ENCODE measurements around the gene FNDC5.

Gene FNDC5

GRCh38 chr1:32863881-32864245, 6.8 kb downstream of the FNDC5 start:
- DNase-seq = no peak

- no peak for DNase-seq
Measured at GRCh38 chr1:32863218-32863880, 7.4 kb downstream of the FNDC5 start.

GRCh38 chr1:32861904-32862695, 8.6 kb downstream of the FNDC5 start:
- peak; percentile 57 for DNase-seq

GRCh38 chr1:32860566-32860965, 10.1 kb downstream of the FNDC5 start:
- no peak for DNase-seq

- no peak for DNase-seq
Measured at GRCh38 chr1:32859915-32860314, 10.8 kb downstream of the FNDC5 start.

DNA sequence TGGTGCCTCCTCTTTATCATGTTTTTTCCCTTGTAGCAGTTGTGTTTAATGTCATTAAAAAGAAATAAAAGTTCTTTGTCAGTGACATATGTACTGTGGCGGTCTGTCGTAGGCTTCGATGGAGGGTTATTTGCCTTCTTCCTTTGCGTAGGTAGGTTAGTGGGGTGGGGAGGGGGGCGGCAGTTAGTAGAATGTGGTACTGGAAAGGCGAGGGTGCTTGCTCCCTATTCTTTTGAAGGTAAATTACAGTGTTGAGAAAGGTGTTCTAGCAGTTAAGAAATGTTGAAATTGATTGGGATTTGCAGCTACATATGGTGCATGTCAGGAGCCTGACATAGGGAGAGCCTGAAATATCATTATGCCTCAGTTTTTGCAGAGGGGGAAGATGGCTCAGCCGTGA, 11.9 kb downstream of the FNDC5 start:
- DNase-seq = no peak

- no peak for DNase-seq
Measured at GRCh38 chr1:32858136-32858535, 12.6 kb downstream of the FNDC5 start.

DNA sequence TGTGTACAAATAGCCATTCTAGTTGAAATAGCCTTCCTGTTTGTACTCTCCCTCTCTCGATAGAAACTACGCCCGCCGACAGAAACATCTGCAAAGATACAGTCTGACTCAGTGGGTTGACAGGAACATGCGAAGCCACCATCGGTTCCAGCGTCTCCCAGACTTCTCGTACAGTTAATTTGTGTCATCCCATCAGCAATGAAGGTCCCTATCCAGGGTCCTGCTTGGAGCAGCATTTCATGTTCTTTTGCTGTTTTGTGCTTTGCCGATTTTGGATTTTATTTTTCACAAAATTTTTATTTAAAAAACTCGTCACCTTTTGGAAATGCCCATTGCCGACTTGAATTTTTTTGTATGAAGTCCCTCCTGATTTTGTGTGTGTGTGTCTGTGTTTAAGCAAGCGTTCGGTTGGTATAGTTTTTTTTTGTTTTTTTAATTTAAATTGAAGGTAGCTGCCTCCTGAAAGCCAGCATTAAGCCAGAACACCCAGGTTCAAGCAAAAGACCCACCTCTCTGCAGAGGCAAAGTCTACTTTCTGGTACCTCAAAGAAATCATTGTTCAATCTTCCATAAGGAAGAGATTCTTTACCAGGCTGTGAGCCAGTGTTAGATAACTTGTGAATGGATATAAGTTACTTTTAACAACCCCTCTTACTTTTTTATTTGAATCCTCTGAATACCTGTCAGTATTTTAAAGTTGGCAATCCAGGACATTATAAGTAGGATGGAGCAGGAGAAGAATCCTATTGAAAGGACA, 14.7 kb downstream of the FNDC5 start:
- no peak for DNase-seq

DNA sequence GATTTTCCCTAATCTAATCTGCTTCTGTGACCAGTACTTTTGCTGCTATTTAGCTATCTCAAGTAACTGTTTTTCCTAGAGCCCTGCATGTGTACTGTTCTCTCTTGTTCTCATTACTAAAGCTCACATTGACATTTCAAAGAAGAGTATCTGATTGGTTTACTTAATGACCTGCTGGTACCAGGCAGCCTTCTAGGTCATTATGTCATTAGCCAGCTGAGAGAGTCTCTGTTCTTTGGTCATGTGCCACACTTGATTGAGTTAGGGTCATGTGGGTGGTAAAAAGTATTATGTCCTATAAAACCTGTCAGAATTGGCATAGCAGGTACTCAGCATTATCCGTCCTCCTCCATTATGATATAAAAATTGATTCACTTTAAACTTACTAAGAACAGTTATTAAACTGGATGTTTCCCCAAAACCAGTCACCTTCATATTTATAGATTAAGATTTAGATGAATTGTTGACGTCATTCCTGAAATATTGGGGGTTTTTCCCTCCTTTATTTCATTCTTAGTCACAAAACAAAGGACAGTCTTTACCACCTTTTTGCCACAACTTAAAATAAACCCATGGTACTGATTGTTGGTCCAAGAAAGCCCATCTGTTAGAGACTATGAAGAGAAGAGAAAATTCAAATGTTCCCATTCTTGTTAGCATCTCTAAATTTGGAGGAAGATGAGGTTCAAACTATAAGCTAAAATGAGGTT, 22.2 kb downstream of the FNDC5 start:
- no peak for DNase-seq

- no peak for DNase-seq
Measured at GRCh38 chr1:32831878-32832277, 38.8 kb downstream of the FNDC5 start.

DNA sequence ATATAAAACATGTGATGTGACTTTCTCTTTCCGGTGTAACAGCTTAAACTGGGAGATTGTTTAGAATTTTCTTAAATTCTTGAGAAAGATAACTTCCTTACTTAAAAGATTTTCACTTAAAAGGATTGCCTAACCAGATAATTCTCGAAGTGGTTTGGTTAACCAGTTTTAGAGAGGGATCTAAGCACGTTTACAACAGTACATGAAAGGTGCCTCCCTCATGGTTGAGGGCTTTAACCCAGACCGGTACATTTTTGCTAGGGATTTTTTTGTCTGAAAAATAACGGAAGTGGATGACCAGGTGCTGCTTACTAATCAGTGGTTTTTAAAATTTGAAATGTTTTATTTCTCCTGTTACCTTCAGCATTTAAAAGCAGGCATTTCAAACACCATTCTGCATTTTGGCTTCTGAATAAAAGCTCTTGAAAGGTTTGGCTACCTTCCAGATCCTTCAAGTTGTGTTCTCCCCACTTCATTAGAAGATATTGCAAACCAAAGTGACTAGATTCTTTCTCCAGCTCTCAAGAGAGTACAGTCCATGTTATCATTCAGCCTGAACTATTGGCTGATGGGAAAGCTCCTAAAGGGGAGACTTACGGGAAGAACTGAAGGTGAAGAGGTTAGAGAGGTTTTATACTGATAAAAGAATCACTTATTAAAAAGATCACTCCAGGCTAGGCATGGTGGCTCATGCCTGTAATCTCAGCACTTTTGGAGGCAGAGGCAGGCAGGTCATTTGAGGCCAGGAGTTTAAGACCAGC, 40.4 kb downstream of the FNDC5 start:
- DNase-seq = no peak

- peak; percentile 36 for DNase-seq
Measured at GRCh38 chr1:32828341-32828740, 42.4 kb downstream of the FNDC5 start.

GRCh38 chr1:32825181-32825580, 45.5 kb downstream of the FNDC5 start:
- no peak for DNase-seq

DNA sequence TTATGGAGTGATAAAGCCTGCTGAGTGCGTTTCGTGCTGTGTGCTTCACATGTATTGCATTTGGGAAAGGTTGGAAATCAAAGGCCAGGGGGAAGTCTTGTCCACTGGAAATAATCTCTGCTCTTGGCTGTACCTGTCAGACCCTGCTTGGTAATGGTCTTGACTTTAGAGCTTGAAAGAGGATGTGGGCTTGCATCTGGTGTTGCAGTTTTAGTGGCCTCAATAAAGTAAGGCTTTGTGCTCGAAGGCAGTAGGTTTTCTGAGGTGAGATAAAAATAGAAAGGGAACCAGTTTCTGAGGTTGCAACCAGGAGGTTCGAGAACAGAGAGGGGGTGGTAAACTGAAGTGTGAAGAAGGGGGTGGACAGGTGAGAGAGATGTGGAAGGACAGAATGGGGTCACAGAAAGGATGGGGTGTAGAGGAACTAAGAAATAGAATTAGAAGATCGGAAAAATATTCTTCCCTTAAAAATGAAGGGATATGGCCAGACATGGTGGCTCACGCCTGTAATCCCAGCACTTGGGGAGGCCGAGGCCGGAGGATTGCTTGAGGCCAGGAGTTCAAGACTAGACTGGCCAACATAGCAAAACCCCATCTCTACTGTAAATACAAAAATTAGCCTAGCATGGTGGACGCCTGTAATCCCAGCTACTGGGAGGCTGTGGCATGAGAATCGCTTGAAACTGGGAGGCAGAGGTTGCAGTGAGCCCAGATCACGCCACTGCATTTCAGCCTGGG, 51.7 kb downstream of the FNDC5 start:
- no peak for DNase-seq

- DNase-seq = peak; percentile 36
Measured at GRCh38 chr1:32817815-32818786, 52.6 kb downstream of the FNDC5 start.

GRCh38 chr1:32817159-32817814, 53.4 kb downstream of the FNDC5 start, which contains the start of the genes S100PBP and YARS1:
S100PBP (plus strand) TSS chr1:32817653; CDS start chr1:32826100, 8,447 bp downstream.
YARS1 (minus strand) TSS chr1:32817358; CDS start chr1:32817244, 114 bp downstream.
- peak; percentile 98 for DNase-seq

- DNase-seq = peak; percentile 33
Measured at GRCh38 chr1:32816676-32817158, 54.0 kb downstream of the FNDC5 start.

GRCh38 chr1:32813941-32814739, 56.6 kb downstream of the FNDC5 start:
- DNase-seq = peak; percentile 77

Measured in HCEC 1CT (cell line).